B cell (primary cell): ENCODE measurements around the gene TPK1.

Experiments
- CTCF ChIP-seq: fragments of 200-600 bp; IDR thresholded peaks from one replicate; pipeline ENCODE4 v1.8.0; 2022; ENCODE audit warnings: antibody characterized with exemption, mild to moderate bottlenecking
- EZH2 ChIP-seq: IDR thresholded peaks from 2 replicates; pipeline ENCODE4 v1.6.1; 2012; ENCODE audit warnings: borderline replicate concordance, low read depth, mild to moderate bottlenecking, moderate library complexity, low read length; ENCODE audit not compliant: insufficient read depth, poor library complexity, severe bottlenecking

- TF ChIP-seq CTCF (no peak), EZH2 (no peak)
These were observed 407.4 kb downstream of the TPK1 start for GRCh38 chr7:144428431-144428830.
